Esophagus muscularis mucosa (tissue), 2 donors: ENCODE data around the gene PCBP3.

ENCODE experiments used
- POLR2A ChIP-seq: fragments of 450-650 bp; IDR thresholded peaks from one replicate; pipeline ENCODE4 v1.6.1; 2017; ENCODE audit warnings: antibody characterized with exemption, moderate library complexity, mild to moderate bottlenecking, low read depth
- POLR2AphosphoS5 ChIP-seq, 2 donors: sonication (generic); formaldehyde crosslinking; IDR thresholded peaks; one replicate each; pipeline ENCODE4 v1.6.1; 2017; ENCODE audit warnings: antibody characterized with exemption in 2 of 2

DNA sequence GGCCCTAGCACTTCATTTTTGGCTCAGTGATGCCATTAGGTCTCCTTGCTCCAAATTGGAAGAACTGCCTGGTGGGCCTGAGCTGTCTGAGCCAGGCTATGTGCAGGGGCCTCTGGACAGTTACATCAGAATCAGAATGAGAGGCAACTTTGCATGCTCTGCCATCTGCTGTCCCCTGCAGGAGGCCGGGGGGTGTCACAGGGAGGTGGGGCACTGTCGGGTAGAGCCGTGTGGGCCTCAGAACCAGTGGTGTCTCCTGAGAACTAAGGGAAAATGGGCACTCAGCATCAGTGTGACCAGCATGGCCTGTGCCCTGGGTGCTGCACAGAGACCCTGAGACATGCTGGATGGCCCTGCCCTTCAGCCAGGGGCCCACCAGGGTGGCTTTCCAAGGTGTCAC is 291.0 kb downstream of the PCBP3 start:
- TF ChIP-seq POLR2A (no peak), POLR2AphosphoS5 (IDR thresholded peaks at IDR 0.05) (no peak)
